HUDEP-2 (cell line): ENCODE measurements around the gene C2orf92.
"Not testable (repeated sequence)": the region's sequence is repeated elsewhere in the genome, so short reads cannot be mapped to it uniquely, and the experiment has no call there.

ENCODE experiments used
- DNase-seq, 76 experiments: peaks; one replicate each; lab custom pipeline; 2025; ENCODE audit not compliant: unreplicated experiment in 76 of 76; lab: John Stamatoyannopoulos, UW

The C2orf92 gene

GRCh38 chr2:97659256-97660043, 10.1 kb upstream of the C2orf92 start:
- DNase-seq = no peak

- no peak for DNase-seq
Observed at GRCh38 chr2:97660044-97660774, 9.3 kb upstream of the C2orf92 start.

GRCh38 chr2:97660775-97661389, 8.6 kb upstream of the C2orf92 start:
- no peak for DNase-seq

- no peak for DNase-seq
Observed at GRCh38 chr2:97661927-97662326, 7.6 kb upstream of the C2orf92 start.

GRCh38 chr2:97662386-97662894, 7.1 kb upstream of the C2orf92 start:
- peak in 1 of 76 experiments; percentile 13 for DNase-seq

GRCh38 chr2:97662895-97663625, 6.5 kb upstream of the C2orf92 start:
- DNase-seq = peak in 63 of 76 experiments; percentile 10 to 66 (median 43)

GRCh38 chr2:97663626-97663961, 5.9 kb upstream of the C2orf92 start:
- no peak for DNase-seq

- DNase-seq = peak in 75 of 76 experiments; percentile 65 to 98 (median 95)
Observed at GRCh38 chr2:97663962-97664635, 5.4 kb upstream of the C2orf92 start, which contains the start of gene ACTR1B. Gene ACTR1B (minus strand): TSS chr2:97664044. CDS start chr2:97663890, 154 bp downstream.

GRCh38 chr2:97664636-97664970, 4.9 kb upstream of the C2orf92 start:
- DNase-seq = peak in 27 of 76 experiments; percentile 13 to 67 (median 45)

- no peak for DNase-seq
Observed at GRCh38 chr2:97670471-97670870, 958 bp downstream of the C2orf92 start.

- no peak for DNase-seq
Observed at GRCh38 chr2:97671526-97671925, 2.0 kb downstream of the C2orf92 start.

GRCh38 chr2:97672606-97673140, 3.2 kb downstream of the C2orf92 start:
- DNase-seq = not testable (repeated sequence)

- peak in 1 of 76 experiments; percentile 6 for DNase-seq
Observed at GRCh38 chr2:97673182-97673914, 3.8 kb downstream of the C2orf92 start.

- DNase-seq = no peak
Observed at GRCh38 chr2:97673915-97674283, 4.4 kb downstream of the C2orf92 start.

- DNase-seq = no peak
Observed at GRCh38 chr2:97675430-97676113, 6.1 kb downstream of the C2orf92 start.

GRCh38 chr2:97676620-97677019, 7.1 kb downstream of the C2orf92 start:
- DNase-seq = no peak

GRCh38 chr2:97677480-97677879, 8.0 kb downstream of the C2orf92 start:
- DNase-seq = no peak

GRCh38 chr2:97678298-97678697, 8.8 kb downstream of the C2orf92 start:
- DNase-seq = no peak

- not testable (repeated sequence) for DNase-seq
Observed at GRCh38 chr2:97687235-97687634, 17.7 kb downstream of the C2orf92 start.
